ENCODE results near the gene ACSM2B. TPM values are rescaled to one million over a fixed set of nuclear protein-coding genes. Genes with fewer than 3 reads are reported as not detected.
"Not testable (repeated sequence)": the region's sequence is repeated elsewhere in the genome, so short reads cannot be mapped to it uniquely, and the experiment has no call there.

Gene ACSM2B
- total RNA-seq, 1 experiment from 2014 or later = not detected

DNA sequence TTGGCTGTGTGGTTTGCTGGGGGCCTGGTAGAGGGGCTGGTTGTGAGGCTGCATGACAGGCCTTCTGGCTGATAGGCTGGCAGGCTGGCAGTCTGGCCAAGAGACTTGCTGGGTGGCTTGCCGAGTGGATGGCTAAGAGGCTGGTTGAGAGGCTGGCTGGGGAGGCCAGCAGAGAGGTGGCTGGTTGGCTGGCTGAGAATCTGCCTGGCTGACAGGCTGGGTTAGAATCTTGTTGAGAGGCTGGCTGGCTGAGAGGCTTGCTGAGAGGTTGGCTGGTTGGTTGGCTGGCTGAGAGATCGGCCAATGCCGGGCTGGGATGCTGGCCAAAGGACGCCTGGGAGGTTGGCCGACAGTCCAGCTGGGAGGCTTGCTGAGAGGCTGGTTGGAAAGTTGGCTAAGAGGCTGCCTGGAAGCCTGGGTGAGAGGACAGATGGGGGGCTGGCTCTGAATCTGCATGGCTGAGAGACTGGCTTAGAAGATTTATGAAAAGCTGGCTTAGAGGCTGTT is 35.9 kb upstream of the ACSM2B start:
- Mint-ChIP-seq H3K36me3 (ENCODE audit: insufficient read depth, unreplicated experiment) (no peaks in the 10 kb centered on the region), H3K4me3 (ENCODE audit: unreplicated experiment) (no peak overlapping the region)
- intact Hi-C loops (cut with micrococcal nuclease) = no loop called here

DNA sequence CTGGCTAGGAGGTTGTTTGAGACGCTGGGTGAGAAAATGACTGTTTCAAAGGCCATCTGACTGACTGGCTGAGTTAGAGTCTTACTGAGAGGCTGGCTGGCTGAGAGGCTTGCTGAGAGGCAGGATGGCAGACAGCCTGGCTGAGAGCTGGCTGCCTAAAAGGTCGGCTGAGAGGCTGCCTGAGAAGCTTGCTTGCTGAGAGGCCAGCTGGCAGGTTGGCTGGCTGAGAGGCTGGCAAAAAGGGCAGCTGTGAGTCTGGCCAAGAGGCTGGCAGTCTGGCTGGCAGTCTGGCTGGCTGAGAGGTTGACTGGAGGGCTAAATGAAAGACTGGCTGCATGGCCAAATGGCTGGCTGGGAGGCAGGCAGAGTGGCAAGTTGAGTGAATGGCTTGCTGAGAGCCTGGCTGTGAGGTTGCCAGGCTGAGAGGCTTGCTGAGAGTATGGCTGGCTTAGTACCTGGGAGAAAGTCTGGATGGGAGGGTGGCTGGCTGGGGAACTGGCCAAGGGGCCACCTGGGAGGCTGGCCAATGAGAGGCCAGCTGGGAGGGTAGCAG is 35.3 kb upstream of the ACSM2B start:
- Mint-ChIP-seq H3K27ac (ENCODE audit: low read depth, unreplicated experiment) (peak overlapping the region; percentile 31), H3K4me3 (ENCODE audit: unreplicated experiment) (no peak overlapping the region), H3K36me3 (ENCODE audit: insufficient read depth, unreplicated experiment) (no peaks in the 10 kb centered on the region), H3K4me1 (ENCODE audit: insufficient read depth, unreplicated experiment) (no peaks in the 10 kb centered on the region), H3K27me3 (ENCODE audit: insufficient read depth, unreplicated experiment) (peaks cover 74% of the 10 kb centered on the region), H3K9me3 (ENCODE audit: unreplicated experiment) (no peaks in the 10 kb centered on the region)
- TF ChIP-seq, protein P1, sequence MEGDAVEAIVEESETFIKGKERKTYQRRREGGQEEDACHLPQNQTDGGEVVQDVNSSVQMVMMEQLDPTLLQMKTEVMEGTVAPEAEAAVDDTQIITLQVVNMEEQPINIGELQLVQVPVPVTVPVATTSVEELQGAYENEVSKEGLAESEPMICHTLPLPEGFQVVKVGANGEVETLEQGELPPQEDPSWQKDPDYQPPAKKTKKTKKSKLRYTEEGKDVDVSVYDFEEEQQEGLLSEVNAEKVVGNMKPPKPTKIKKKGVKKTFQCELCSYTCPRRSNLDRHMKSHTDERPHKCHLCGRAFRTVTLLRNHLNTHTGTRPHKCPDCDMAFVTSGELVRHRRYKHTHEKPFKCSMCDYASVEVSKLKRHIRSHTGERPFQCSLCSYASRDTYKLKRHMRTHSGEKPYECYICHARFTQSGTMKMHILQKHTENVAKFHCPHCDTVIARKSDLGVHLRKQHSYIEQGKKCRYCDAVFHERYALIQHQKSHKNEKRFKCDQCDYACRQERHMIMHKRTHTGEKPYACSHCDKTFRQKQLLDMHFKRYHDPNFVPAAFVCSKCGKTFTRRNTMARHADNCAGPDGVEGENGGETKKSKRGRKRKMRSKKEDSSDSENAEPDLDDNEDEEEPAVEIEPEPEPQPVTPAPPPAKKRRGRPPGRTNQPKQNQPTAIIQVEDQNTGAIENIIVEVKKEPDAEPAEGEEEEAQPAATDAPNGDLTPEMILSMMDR (IDR thresholded peaks at IDR 0.05; ENCODE audit: unreplicated experiment) = no peak
- intact Hi-C loops (cut with micrococcal nuclease) = no loop called here
- BruUV-seq (replicated peaks) = no TSS peak
- no peak for DNase-seq (ENCODE audit: unreplicated experiment)
- ChIA-PET CTCF (no interaction called here), POLR2A (interaction anchor here (0.7 kb wide), 1 partner anchor 646 kb away, joined by 3 read pairs; no protein-coding TSS in a partner anchor)

More for the DNA sequence above, 35.9 kb upstream of the ACSM2B start:
- no peaks in the 10 kb centered on the region for H3K9me3 Mint-ChIP-seq (ENCODE audit: unreplicated experiment)
- TF ChIP-seq, protein P1 (IDR thresholded peaks at IDR 0.05; ENCODE audit: unreplicated experiment) = no peak
- no peaks in the 10 kb centered on the region for H3K4me1 Mint-ChIP-seq (ENCODE audit: insufficient read depth, unreplicated experiment)
- ChIA-PET CTCF (interaction anchor here (0.6 kb wide), 1 partner anchor 311 kb away, joined by 4 read pairs; no protein-coding TSS in a partner anchor), POLR2A (no interaction called here)
- BruUV-seq (replicated peaks) = no TSS peak
- peaks cover 74% of the 10 kb centered on the region for H3K27me3 Mint-ChIP-seq (ENCODE audit: insufficient read depth, unreplicated experiment)
- H3K27ac Mint-ChIP-seq (ENCODE audit: low read depth, unreplicated experiment) = peak overlapping the region; percentile 31
- DNase-seq (ENCODE audit: unreplicated experiment) = no peak

DNA sequence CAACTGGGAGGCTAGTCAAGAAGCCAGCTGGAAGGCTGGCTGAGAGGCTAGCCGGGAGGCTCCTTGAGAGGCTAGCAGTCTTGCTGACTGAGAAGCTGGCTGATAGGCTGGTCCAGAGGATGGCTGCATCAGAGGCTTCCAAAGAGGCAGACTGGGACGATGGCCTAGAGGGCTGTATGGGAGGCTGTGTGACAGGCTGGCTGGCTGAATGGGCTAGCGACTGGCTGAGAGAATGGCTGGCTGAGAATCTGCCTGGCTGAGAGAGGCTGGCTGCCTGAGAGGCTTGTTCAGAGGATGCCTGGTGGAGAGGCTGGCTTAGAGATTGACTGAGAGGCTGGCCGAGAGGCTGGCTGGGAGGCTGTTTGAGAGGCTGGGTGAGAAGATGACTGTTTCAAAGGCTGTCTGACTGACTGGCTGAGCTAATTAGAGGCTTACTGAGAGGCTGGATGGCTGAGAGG is 34.8 kb upstream of the ACSM2B start:
- H3K4me1 Mint-ChIP-seq (ENCODE audit: insufficient read depth, unreplicated experiment) = no peaks in the 10 kb centered on the region
- peaks cover 74% of the 10 kb centered on the region for H3K27me3 Mint-ChIP-seq (ENCODE audit: insufficient read depth, unreplicated experiment)
- POLR2A ChIA-PET = interaction anchor here (0.7 kb wide), 1 partner anchor 647 kb away, joined by 3 read pairs; no protein-coding TSS in a partner anchor
- no peaks in the 10 kb centered on the region for H3K36me3 Mint-ChIP-seq (ENCODE audit: insufficient read depth, unreplicated experiment)
- no peaks in the 10 kb centered on the region for H3K9me3 Mint-ChIP-seq (ENCODE audit: unreplicated experiment)
- H3K27ac Mint-ChIP-seq (ENCODE audit: low read depth, unreplicated experiment) = no peak overlapping the region
- DNase-seq (ENCODE audit: unreplicated experiment) = no peak
- TF ChIP-seq, protein P1 (IDR thresholded peaks at IDR 0.05; ENCODE audit: unreplicated experiment) = no peak
- no TSS peak for BruUV-seq (replicated peaks)
- CTCF ChIA-PET = no interaction called here
- no peak overlapping the region for H3K4me3 Mint-ChIP-seq (ENCODE audit: unreplicated experiment)
- intact Hi-C loops (cut with micrococcal nuclease) = no loop called here

DNA sequence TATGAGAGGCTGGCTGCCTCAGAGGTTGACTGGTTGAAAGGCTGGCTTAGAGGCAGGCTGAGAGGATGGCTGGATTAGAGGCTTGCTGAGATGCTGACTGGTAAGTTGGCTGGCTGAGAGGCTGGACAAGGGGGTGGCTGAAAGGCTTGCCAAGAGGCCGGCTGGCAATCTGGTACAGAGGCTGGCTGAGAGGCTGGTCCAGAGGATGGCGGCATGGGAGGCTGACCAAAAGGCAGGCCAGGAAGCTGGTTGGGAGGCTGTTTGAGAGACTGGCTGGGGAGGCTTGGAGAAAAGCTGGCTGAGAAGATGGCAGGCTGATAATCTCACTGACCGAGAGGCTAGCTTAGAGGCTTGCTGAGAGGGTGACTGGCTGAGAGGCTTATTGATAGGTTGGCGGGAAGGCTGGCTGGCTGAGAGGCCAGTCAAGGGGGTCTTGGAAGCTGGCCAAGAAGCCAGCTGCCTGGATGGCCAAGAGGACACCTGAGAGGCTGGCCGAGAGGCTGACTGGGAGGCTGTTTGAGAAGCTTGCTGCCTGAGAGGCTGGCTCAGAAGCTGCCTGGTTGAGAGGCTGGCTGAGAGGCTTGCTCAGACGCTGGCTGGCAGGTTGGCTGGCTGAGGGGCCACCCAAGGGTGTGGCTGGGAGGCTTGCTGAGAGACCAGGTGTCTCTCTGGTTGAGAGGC is 34.2 kb upstream of the ACSM2B start:
- TF ChIP-seq, protein P1 (IDR thresholded peaks at IDR 0.05; ENCODE audit: unreplicated experiment) = no peak
- no peak for DNase-seq (ENCODE audit: unreplicated experiment)
- Mint-ChIP-seq H3K4me3 (ENCODE audit: unreplicated experiment) (no peak overlapping the region), H3K9me3 (ENCODE audit: unreplicated experiment) (no peaks in the 10 kb centered on the region), H3K27me3 (ENCODE audit: insufficient read depth, unreplicated experiment) (peaks cover 74% of the 10 kb centered on the region), H3K27ac (ENCODE audit: low read depth, unreplicated experiment) (no peak overlapping the region), H3K4me1 (ENCODE audit: insufficient read depth, unreplicated experiment) (no peaks in the 10 kb centered on the region), H3K36me3 (ENCODE audit: insufficient read depth, unreplicated experiment) (no peaks in the 10 kb centered on the region)
- CTCF ChIA-PET = no interaction called here
- POLR2A ChIA-PET = no interaction called here
- intact Hi-C loops (cut with micrococcal nuclease) = no loop called here
- BruUV-seq (replicated peaks) = no TSS peak

DNA sequence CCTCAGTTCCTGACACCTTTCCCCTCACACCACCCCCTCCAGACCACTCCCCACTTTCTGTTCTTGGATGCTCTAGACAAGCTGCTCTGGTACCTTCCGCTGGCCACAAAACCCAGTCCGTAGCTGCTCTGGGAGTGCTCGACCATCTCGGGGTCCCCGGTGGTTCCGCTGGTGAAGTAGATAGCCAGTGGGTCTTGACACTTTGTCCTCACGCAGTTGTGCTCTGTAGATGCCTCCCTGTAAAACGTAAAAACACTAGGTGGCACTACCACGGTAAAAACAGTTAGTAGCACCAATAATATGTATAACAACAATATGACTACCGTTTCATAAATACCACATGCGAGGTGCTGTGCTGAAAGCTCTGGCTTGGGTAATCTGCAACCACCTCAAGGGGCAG is 26.0 kb upstream of the ACSM2B start:
- POLR2A ChIA-PET; H3K27ac Mint-ChIP-seq (ENCODE audit: low read depth, unreplicated experiment); H3K4me1 Mint-ChIP-seq (ENCODE audit: insufficient read depth, unreplicated experiment); intact Hi-C loops (cut with micrococcal nuclease); H3K27me3 Mint-ChIP-seq (ENCODE audit: insufficient read depth, unreplicated experiment); BruUV-seq (replicated peaks); H3K36me3 Mint-ChIP-seq (ENCODE audit: insufficient read depth, unreplicated experiment); DNase-seq (ENCODE audit: unreplicated experiment); H3K9me3 Mint-ChIP-seq (ENCODE audit: unreplicated experiment): not testable (repeated sequence)
- peak overlapping the region; percentile 35 for H3K4me3 Mint-ChIP-seq (ENCODE audit: unreplicated experiment)
- CTCF ChIA-PET = interaction anchor here (1.5 kb wide), 1 partner anchor 219 kb away, joined by 4 read pairs; no protein-coding TSS in a partner anchor

DNA sequence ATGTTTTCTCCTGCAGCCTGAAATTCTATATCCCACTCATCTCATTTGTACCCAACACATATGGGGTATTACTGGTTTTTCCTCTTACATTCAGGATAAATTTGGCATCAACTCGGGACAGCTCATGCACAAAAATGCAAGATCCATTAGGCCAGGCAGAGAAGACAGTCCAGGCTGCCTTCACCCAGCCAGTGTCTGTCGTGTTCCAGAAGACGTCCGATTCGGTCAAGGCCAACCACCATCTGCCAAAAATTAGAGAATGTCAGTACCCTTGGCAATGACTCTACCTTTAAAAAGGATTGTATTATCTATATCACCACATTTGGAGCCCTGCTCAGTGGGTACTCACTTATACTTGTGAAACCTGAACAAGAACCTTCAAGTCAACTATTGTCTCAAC is 23.3 kb upstream of the ACSM2B start:
- H3K36me3 Mint-ChIP-seq (ENCODE audit: insufficient read depth, unreplicated experiment); H3K4me3 Mint-ChIP-seq (ENCODE audit: unreplicated experiment); BruUV-seq (replicated peaks); DNase-seq (ENCODE audit: unreplicated experiment); POLR2A ChIA-PET; intact Hi-C loops (cut with micrococcal nuclease); H3K27ac Mint-ChIP-seq (ENCODE audit: low read depth, unreplicated experiment); H3K27me3 Mint-ChIP-seq (ENCODE audit: insufficient read depth, unreplicated experiment); H3K4me1 Mint-ChIP-seq (ENCODE audit: insufficient read depth, unreplicated experiment); CTCF ChIA-PET: not testable (repeated sequence)
- H3K9me3 Mint-ChIP-seq (ENCODE audit: unreplicated experiment) = peaks cover 13% of the 10 kb centered on the region

All from MCF 10A (cell line).